GM18858 (cell line): Measurements from ENCODE around the gene DLL1.
A peak's percentile ranks its signal among the peaks of the same experiment; 100 is the strongest.

Experiments
- ATAC-seq: cut with Tn5 transposase; IDR thresholded peaks from one replicate; pipeline ENCODE4 v1.9.1; 2021; ENCODE audit not compliant: unreplicated experiment

Gene DLL1

DNA sequence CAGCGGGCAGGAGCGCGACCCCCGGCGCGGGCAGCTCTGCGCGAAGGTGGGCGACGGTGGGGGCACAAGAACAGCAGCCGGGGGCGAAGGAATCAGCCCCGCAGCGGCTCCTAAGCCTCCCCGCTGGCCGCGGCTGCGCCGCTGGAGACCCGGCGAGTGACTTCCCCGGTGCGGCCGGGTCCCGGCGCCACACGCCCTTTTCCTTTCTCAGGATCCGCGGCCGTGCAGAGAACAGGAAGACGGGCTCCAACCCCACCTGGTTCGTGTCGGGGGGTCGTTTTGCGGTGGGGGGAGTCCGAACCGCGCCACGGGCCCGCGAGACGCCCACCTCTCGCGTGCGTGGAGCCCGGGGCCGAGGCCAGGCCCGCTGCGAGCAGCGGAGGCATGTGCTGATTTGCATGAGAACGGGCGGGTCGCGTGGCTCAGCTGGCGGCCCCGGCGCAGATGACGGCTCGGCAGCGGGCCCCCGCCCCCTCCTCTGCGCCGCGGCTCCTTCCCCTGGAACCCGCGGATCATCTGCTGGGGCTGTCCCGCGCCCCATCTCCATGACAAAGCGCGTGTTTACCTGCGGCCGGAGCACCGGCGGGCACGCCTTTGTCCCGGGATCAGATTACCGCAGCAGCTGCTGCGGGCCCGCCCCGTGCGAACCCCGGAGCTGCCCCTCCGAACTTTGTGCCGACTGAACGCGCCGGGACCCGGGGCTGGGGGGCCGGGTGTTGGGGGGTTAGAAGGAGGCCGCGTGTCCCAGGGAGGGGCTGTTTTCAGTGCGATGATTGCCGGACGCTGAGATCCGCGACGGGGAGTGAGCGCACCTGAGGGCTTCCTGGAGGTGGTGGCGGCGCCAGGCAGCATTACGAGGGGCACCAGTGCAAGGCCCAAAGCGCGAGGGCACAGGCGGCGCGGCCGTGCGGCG is 4.9 kb upstream of the DLL1 start:
- ATAC-seq = peak; percentile 45

DNA sequence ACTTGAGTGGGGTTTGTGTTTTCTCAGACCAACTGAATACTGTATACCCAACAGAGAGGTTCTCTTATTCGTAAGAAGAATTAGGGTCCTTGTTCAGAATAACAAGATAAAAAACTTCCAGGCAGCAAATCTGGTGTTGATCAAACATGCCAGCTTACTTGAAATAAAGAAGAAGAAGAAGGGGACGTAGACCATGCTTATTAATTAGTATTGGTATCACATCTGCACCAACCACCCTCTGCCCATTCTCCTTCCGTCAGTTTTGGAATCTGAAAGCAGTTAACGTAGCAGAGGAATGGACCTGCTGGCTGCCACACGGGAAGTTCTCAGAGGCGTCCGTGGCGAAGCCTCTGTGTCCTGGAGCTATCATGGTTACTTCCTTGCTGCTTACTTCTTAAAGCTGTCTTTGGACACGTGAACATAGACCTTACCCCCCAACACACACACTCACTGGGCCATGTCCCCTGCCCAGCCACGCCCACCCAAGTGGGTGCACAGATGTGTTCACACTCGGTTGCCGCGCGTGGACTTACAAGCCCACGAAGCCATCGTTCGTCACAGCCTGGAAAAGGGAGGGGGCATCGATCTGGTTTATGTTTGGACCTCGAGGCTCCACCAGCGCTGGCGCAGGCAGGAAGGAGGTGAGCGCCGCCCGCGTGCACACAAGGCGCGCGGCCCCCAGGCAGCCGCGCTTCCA is 4.1 kb upstream of the DLL1 start:
- no peak for ATAC-seq

DNA sequence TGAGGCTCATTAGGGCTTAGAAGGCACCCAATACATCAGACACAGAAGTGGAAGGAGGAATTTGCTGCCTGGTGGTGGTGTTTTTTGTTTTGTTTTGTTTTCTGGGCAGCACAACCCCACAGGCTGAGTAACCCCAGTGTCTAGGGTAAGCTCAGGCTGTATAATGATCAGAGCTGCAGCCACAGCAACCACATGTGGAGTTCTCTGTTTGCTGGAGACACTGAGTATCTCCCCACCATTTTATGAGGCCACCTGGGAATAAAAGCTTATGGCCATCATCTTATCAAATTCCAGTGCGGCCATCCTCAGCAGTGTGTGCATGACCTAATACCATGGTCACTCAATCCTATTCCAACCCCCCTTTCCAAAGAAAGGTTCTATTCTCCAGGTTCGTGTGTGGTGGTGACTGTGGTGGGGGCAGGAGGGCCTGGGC is 3.4 kb upstream of the DLL1 start:
- ATAC-seq = no peak

DNA sequence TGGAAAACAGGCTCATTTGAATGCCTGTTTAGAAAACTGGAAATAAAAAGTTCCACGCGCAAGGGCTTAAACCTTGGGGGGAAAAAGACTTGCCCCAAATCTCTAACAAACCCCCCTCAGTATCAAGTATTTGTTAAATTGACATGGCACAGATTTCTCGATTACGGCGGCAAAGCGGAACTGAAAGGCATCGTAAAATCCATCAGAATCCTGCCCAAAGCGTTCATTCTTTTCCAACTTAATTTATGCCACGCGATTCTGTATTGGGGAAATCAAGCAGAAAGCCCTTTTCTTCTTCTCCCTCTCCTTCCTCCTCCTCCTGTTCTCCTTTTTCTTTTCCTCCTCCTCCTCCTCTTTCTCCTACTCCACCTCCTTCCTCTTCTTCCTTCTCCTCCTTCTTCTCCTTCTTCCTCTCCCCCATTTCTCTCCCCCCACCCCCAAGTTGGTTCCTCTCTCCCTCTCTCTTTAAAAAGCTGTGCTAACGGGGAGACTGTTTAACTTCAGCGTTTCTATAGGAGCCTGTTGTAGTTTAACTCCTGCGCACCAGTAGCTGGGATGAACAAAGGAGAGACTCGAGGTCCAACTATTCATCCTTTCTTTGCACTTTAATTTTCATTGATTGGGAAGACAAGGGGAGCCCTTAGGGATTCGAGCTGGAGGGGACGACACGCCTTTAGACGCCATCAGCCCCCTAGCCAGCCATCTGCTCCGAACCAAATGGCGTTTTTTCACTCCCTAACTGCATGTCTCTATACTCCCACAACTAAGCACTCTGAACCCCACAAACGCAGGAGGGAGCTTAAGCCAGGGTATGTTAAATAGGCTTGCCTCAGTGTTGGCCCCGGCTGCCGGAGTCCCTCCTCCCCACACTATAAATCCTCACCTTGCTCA is 2.7 kb upstream of the DLL1 start:
- no peak for ATAC-seq

DNA sequence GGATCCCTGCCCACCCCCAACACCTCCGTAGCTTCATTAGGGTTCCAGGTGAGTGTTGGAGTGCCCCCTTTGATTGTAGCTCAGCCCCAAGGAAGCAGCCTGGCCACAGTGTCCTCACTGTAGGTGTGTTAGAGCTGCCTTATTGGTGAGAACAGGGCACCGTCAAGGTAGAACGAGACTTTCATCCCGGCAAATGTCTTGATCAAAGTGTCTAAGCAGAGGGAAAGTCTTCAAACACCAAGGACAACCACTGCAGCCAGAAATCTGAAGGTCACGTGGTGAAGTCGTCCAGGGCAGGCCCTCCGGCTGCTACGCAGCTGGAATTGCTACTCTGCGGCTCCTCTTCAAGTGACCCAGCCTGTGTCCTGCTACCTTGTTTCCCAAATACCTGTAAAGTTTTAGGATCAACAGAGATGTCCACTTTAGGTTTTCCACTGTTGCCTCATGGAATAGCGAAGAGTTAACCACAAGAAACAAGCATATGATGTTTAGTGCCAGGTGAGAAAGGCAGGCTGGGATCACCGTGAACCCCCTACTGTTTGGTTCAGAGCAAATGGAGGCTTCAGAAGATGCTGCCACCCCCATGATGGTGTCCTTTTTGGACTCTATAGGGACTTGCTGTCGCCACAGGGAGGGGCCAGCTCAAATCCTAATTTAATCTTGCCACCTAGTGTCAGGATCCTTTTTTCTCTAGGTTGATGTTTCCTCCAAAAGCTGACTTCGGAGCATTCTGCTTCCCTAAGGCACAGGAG is 1.7 kb upstream of the DLL1 start:
- ATAC-seq = no peak

DNA sequence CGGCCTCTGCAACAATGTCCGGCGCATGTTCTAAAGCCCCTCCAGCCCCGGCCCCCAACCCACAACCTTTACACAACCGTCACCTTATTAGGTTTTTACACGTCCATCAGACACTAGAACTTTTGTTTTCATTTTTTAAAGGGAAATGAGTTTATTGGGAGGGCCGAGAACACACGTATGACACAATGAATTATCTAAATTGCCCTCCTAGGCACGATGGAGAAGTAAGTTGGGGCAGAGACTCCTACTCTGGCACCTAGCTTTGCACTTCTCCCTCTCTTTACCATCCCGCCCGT is 1.2 kb upstream of the DLL1 start:
- no peak for ATAC-seq

DNA sequence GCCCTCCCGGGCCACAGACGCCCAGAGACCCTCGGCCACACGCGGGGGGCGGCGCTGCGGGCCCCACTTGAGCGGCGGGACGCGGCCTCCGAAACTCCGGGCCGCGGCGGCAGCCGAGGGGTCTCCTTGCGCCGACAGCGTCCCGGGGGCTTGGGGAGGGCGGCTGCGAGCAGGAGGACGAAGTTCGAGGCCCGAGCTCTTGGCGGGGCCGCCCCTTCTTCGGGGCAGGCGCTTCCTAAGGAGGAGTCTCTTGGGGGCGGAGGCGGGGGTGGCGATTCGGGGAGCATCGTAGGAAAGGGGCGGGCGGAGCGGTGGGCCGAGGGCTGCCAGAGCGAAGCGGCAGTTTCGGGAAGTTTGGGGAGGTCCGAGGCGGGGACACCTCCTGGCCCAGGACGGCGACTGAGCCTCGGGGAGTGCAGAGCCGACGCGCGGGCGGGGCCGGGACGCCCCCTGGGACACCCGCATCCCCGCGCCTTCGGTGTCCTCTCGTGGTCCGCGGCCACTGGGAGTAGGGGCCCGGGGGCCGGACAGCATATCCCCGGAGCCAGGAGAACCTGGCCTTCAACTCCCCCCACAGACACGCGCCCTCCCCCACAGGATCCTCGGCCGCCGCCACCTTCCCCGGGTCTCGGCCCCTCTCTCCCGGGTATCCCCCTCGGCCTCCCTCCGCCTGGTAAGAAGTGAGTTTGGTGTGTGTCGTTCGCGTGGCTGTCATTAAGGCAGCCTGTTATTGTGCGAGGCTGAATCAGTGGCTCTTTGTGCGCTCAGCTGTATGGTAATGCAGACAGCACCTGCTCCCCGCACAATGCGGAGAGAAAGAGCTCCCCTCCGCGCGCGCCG is 613 bp upstream of the DLL1 start:
- ATAC-seq = no peak

DNA sequence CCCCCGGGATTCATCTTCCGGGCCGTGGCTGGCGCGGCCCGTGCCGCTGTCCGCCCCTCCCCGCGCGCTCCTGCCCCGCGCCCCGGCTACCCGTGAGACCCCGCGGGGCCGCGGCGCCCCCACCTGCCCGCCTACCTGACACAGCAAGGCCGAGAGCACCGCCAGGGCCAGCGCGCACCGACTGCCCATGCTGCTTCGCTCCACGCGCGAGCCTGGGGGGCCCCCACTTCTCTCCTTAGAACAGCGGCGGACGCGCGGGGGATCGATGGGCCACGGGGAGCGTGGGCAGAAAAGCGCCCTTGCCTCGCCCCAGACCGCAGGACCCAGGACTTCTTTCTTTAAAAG is 955 bp downstream of the DLL1 start:
- no peak for ATAC-seq

DNA sequence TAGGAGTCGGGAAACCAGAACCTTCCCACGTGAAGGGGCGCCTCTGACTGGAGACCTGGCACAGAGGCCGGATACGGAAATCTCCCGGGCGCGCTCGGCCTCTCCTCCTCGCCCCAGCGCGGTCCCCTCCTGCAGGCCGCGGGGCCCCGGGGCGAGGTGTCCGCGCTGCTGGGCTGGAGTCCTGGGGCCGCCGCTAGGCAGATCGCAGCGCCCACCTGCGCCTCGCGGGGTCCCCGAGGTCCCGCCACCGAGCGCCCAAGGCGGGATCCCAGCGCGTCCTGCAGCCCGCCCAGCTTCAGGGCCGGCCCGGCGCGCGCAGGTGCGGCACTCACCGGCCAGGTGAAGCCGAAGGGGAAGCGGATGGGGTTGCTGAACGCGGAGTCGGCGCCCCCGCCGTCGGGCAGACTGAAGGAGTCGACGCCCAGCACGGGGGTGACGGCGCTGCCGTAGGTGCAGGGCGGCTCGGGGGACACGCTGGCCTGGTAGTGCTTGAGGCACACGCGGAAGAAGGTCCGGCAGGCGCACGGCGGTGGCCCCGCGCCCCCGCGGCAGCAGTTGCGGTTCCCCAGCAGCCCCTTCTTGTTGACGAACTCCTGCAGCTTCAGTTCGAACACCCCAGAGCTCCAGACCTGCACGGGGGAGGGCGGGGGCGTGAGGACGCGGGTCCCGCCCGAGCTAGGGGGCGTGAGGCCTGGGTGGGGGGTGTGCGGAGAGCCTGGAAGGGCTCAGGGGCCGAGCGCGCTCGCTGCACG is 1.5 kb downstream of the DLL1 start:
- no peak for ATAC-seq

DNA sequence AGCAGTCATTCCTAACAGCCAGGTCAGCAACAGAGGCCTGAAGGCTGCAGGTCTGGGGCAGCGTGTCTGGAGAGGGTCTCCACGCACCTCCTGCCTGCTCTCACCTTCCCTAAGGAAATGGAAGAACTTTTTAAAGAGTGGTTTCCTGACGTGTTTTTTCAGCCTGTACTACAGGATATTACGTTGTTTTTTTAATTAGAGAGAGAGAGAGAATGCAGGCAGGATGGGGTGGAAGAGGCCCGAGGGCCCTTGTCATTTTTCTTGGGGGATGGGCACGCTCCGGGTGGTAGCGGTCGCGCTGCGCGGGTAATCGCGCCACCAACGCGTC is 2.1 kb downstream of the DLL1 start:
- ATAC-seq = no peak

DNA sequence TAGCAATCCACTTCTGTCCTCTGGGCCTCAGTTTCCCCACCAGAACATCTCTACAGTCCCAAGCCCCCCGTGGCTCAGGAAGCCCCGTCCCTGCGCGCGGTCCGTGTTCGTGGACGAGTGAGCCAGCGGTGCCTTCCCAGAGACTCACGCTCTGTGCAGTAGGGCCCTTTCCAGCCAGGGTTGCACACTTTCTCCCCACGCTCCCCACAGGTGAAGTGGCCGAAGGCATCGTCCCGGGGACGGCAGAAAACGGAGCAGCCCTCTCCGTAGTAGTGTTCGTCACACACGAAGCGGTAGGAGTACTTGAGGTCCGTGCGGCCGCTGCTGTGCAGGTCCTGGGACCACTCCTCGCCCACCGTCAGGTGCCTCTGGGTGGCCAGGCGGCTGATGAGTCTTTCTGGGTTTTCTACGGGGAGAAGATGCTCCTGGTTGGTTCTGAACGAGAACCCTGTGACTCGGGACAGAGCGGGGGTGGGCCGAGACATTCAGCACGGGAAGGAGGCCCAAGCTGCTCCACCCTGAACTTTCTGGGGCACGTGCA is 2.7 kb downstream of the DLL1 start:
- ATAC-seq = no peak

DNA sequence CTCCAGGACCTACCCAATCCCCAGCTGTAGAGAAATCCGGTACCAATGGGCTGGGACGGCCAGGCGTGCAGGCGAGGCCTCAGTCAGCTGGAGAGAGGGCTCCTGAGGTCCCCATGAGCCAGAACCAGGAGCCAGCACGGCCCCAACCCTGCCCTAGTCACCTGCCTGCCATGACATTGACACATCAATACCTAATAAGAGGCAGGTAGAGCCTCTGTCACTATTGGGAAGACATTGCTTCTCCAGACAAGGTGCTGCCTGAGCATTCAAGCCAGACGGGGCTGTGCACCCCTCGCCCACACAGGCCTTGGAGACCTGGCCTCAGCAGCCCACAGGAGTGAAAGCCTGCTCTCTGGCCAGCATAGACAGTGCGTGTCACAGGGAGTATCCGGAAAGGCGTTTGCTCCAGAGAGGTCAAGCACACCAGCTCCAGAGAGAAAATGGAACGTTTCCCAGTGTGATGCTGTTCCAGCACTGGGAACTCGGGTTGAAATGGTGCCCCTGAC is 3.5 kb downstream of the DLL1 start:
- ATAC-seq = no peak

DNA sequence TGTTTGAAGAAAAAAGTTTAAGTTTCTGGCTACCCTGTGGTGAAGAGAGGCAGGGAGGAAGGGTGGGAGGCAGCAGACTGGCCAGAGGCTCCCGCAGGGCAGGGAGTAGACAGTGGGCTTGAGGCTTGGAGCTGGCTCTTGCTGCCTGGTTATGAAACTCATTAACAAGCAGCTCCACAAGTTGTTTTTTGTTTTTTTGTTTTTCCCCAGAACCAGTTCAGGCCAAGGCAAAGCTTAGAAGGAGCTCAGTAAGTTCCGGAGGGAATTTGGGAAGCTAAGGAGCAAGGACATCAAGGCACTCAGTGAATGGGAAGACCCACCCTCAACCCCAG is 4.0 kb downstream of the DLL1 start:
- no peak for ATAC-seq

DNA sequence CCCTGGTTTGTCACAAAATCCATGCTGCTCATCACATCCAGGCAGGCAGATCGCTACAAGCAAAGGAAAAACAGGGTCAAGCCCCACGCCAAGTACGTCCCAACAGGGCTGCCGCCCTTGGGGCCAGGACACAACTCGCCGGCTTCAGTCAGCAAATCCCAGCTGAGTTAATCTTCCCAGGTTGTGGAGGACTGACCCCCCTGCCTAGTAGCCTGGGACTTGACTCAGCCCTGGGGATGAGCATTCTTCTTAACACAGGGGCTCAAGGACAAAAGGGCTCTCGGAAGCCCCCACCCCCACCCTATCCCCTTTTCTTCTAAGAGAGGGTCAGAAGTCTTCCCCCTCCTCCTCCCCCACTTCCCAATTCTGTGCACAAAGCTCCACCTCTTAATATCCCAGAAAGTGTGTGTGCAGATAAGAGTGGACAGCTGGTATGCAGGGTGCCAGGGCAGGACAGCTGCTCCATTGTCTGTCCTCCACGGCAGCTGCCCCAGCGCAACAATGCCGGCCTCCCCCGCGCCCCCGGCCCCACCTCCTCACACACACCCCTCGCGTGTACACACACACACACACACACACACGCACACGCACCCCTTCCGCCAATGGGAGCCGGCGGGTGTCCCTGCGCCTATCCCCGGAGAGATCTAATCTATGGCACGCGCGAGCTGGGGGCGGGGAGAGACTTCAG is 4.5 kb downstream of the DLL1 start:
- no peak for ATAC-seq

DNA sequence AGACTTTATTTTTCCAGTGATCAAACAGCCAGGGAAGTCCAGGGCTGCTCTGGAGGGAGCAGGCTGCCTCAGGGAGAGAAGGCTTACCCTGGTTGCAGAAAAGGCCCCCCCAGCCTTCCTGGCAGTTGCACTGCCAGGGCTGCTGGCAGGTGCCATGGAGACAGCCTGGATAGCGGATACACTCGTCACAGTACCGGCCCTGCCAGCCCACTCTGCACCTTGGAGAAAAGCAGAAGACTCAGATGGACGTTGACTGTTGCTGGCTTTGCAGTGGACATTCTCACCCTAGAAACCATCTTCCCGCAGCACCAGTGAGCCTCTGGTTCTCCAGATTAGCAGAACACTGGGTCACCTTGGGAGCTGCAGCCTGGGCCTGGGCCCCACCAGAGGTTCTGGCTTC is 5.4 kb downstream of the DLL1 start:
- no peak for ATAC-seq

DNA sequence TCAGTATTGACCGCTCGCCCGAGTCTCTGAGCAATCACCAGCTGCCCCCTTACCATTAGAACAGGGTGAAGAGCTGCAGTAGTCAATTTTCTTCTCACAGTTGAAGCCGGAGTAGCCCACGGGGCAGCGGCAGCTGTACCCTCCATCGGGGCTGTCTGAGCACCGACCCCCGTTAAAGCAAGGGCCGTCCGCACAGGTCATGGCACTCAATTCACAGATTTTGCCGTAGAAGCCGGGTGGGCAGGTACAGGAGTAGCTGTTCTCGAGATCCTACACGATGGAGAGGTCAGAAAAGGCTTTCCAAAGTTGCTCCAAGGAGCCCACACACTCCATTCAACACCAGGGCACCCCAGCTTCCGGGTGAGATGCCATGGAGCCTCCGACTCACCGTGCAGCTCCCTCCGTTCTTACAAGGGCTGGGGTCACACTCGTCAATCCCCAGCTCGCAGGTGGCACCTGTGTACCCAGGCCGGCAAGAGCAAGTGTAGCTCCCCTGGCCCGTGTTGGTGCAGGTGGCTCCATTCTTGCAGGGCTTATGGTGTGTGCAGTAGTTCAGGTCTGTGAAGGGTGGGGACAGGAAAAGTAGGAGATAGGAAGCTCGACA is 5.9 kb downstream of the DLL1 start:
- no peak for ATAC-seq

DNA sequence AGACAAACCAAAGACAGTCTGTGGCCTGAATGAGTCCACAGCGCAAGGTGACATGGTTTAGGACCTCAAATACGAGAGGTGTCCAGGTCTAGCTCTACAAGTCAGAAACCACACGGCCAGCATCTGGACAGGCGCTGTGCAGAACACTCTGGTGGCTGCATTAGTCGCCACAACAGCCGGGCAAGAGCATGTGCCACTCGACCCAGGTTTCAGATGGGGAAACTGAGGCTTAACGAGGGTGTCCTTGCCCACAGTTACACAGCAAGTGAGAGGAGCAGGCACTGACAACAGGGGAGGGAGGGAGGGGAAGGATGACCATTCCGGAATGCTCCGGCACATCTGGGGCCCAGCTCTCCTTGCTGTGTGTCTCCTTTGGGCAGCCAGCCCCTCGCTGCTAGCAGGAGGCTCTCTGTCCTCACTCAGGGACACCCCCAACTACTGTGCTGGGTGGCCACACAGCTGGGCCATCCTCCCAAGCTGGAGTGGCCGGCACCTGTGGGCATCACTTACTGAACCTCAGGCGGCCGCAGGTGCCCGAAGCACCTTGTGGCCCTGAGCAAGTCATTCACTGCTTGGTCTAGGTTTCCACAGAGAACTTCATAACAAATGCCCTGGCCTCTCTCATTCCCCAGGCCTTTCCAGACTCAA is 6.6 kb downstream of the DLL1 start:
- no peak for ATAC-seq
